Skin epidermis (tissue), 12 donors: ENCODE data around the gene BPIFB6.

Experiments used
- H3K27ac ChIP-seq, 21 experiments: fragments of 200-600 bp; sonication (generic) in 11 of 21; one replicate each; pipeline ENCODE4 v1.5.0; 2020; ENCODE audit warnings: mild to moderate bottlenecking in 3 of 21, inconsistent platforms in 2 of 21, moderate library complexity in 2 of 21
- H3K4me3 ChIP-seq, 7 experiments: fragments of 200-600 bp; sonication (generic) in 2 of 7; one replicate each; pipeline ENCODE4 v1.5.0; 2020; ENCODE audit warnings: inconsistent platforms in 2 of 7, mild to moderate bottlenecking in 2 of 7, moderate library complexity in 1 of 7

Gene BPIFB6

DNA sequence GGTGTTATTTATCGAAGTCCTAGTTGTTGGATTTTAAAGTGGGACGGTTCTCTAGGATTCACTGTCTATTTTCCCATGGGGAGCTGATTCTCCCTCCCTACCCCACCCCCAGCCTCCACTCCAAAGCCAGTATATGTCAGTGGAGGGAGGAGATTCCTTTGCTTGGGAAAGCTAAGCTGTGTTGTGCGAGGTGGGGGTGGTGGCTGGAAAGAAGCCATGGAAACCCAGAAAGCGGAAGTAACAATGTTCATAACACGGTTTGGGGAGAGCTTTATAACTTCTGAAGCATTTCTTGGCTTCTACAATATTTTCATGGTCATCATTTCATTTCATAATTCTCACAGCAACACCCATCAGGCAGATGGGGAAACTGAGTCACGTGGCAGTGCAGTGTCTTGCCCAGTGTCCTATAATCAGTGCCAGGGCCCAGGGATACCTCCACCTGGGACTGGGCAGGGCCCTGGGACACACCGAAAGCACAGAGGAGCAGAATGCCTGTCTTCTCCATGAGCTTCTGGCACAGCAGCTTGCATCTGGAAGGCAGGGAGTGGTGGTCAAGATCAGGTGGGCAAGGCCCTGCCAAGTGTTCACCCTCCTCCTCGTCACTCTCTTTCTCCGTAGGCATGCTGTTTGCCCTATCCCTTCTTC, 31.7 kb upstream of the BPIFB6 start:
- Histone ChIP-seq H3K4me3 (no peak overlapping the region), H3K27ac (peak overlapping the region in 2 of 21 experiments; percentile 5 to 29)

DNA sequence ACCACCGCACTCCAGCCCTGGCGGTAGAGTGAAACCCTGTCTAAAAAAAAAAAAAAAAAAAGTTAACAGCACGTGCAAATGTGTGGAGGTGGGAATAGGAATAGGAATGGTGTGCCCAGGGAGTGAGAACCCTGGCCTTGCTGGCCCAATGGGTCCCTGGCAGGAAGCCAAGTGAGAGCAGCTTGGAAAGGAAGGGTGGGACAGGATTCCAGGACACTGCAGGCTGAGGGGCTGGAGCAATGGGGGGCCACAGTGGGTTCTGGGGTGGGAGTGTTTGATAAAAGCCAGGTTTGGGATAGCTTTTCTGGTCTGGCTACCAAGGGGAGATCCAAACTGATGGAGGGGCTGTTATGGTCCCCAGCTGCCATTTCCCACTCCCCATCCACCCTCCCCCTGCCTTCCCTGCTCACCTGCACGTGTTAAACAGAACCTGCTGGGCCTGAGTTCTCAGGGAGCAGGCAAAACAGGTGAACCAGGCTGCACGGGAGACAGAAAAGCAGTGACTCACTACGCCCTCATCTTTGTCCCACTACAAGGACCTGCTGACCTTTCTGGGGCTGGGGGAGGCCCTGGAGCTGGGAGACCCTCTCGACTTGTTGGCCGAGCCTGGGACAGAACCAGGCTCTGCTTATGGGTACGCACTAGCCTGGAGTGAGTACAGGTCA, 30.5 kb upstream of the BPIFB6 start:
- H3K27ac ChIP-seq, result no peak overlapping the region

DNA sequence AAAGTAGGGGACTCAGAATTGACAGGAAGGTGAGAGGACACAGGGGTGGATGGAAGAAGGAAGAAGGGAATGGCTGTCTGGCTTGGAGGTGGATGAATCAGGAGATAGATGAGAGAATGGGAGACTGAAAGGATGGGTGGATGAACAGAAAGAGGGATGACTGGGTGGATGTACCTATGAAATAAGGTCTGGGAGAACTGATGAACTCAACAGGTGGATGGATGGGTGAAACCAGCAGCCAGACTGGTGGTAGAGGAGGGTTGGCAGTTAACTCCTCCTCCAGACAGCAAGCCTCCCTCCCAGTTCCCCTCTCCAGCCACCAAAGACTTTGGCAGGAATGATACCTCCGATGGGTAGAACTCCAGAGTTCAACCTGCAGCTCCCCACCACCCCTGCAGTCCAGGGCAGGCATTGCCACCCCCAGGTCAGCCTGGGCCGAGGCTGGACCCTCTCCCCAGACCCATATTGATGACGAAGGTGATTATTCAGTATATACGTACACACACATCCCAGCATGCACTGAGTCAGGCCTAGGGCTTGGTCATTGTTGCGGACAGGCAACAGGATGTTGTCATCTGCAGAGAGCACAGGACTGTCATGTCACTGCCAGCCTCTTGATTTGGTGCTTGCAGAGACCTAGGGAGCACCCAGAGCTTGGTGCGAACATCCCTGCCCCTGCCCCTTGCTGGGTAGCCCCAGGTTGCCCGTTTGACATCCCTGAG, 29.2 kb upstream of the BPIFB6 start:
- no peak overlapping the region for H3K27ac ChIP-seq
- no peak overlapping the region for H3K4me3 ChIP-seq

More for the DNA sequence above, 30.5 kb upstream of the BPIFB6 start:
- H3K4me3 ChIP-seq, result no peak overlapping the region

DNA sequence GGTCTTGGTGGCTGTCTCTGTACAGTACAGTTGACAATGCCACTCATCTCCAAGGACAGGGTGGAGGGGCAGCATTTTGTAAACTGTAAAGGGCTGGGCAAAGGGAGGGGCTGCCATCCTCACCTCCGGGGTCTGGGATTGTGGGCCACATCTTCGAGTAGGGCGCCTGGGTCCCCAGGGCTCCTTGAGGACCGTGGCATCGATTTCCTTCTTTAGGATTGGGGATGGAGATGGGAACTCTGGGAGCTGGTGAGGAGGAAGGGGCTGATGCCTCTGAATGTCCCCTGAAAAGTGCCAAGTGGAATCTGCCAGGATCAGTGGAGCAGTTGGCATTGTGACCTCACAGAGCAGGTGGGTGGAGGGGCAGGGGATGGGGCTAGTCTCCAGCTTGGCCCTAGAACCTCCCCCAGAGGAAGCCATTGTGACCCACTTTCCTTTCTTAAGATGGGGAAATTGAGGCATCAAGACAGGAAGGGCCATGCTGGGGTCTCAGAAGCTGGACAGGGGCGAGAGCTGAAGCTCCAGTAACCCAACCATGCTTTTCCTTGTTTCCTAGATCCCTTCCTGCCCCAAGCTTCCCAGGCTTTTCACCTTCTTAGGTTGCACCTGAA, 27.2 kb upstream of the BPIFB6 start, which contains the start of gene SUN5:
SUN5 (minus strand) TSS at position 293 of the 611 bp plus-strand sequence; CDS start at position 200, 93 bp downstream.
- Histone ChIP-seq H3K27ac (no peak within 1 kb of the TSS), H3K4me3 (no peak within 1 kb of the TSS)

DNA sequence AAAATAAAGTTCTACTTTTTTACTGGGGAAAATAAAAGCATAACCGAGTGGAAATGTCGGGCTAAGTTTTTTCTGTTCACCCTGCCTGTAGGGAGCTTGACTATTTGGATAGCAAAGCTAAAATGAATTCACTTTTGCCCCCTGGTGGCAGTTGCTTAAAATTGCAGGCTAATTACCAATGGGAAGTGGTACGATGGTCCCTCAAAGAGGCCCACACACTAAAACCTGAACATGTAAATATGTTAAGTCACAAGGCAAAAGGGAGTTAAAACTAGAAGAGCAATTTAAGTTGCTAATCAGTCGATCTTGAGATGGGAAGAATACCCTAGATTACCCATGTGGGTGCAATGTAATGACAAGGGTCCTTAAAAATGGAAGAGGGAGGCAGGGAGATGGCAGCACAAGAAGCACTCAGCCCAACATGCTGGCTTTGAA, 26.3 kb upstream of the BPIFB6 start:
- H3K4me3 ChIP-seq, result no peak overlapping the region
- H3K27ac ChIP-seq, result no peak overlapping the region

DNA sequence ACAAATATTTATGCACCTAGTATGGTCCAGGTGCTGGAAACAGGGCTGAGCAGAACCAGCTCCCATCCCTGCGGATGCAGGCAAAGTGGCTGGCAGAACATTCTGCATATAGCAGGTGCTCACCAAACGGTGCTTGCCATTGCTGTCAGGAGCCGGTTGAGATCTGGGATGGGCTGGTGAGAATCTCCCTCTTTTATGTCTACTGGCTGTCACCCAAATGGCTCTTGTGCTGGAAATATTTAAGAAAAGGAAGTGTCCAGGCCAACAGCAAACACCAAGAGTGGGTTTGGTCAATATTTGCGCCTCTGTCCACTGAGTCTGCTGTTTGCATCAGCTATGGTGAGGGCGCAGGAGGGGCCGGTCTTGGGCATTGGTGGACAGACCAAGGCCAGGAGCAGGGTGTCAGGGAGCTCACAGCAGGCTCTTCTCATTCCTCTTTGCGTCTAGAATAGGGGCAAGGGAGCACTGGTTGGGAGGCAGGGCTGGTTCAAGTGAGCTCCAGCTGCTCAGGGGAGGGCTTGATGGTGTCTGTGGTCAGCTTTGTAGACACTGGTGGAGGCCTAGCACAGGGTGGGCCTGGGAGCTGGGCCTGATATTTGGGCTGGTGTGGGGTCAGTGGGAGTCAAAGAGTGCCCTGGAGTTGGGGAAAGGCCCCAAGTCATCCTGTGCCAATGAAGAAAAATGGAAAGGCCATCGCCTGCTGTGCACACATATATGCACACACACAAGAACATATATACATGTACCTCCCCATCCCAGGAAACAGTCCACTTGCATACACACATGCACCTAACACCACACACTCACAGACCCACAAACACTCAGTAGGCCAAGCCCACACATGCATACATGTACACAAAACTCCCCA, 25.3 kb upstream of the BPIFB6 start:
- no peak overlapping the region for H3K4me3 ChIP-seq
- H3K27ac ChIP-seq, result no peak overlapping the region

DNA sequence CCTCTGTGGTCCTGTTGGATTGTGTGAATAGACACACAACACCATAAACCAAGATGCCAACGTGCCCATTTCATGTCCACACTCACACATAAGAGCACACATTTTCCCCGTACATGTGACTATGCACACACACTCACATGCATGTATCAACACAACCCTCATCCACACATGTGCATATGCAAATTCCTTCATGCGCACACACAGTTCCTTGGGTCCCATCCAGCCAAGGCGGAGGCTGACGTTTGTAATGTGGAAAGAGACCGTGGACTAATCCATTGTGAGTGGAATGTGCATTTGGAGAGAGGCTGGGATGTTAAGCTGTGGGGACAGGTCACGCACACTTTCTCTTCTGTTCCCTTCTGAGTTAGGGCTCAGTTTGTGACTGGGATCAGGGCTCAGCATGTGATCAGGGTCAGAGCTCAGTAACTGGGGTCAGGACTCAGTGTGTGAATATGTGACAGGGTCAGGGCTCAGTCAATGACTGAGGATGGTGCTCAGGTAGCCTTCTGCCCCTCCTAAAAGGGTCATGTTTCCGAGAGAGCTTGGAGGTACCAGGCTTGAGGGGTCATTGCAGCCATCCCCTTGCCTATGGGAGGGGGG, 24.6 kb upstream of the BPIFB6 start:
- Histone ChIP-seq H3K4me3 (no peak overlapping the region), H3K27ac (no peak overlapping the region)

DNA sequence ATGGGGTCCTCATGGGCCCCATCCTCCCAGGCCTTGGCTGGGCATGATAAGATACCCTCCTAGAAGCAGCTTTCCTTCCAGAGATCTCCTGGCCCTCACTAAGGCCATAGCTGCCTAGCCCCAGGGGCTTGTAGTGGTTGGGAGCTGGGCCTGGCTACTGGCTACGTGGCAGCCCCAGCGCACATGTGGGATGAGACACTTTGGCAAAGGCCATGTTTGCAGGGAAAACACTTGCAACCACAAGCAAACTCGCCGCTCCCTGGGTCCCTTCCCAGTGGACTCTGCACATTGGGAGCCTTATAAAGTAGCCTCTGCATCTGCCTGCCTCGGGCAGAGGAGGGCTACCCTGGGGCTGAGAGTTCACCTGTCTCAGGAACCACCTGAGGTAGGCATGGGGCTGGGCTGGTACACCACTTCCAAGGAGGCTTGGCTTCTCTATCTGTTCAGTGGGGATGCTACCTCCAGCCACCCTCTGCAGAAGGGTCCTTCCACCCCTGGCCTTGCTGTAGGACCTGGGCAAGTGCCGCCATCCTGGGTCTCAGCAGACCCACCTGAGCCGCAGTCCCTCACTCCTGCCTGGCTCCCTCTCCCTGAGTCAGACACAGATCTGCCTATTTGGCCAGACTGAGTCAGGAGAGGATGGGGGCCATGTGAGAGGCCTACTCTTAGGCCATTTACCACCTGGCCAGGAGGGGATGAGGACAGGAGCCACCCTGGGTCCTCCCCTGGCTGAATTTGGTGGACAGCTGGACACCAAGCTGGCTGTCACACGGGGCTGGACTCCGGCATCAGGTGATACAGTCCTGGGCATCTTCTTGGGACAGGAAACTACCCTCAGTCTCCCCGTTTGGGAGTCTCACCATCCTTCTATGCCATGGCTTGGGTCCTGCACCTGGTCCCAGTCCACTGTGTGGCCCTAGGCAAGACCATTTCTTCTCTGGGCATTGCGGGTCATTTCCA, 23.8 kb upstream of the BPIFB6 start, which contains the start of gene BPIFB2:
BPIFB2 (plus strand) TSS at position 329 of the 960 bp plus-strand sequence. CDS start 871 bp downstream, outside the sequence.
- Histone ChIP-seq H3K4me3 (no peak within 1 kb of the TSS), H3K27ac (no peak within 1 kb of the TSS)

DNA sequence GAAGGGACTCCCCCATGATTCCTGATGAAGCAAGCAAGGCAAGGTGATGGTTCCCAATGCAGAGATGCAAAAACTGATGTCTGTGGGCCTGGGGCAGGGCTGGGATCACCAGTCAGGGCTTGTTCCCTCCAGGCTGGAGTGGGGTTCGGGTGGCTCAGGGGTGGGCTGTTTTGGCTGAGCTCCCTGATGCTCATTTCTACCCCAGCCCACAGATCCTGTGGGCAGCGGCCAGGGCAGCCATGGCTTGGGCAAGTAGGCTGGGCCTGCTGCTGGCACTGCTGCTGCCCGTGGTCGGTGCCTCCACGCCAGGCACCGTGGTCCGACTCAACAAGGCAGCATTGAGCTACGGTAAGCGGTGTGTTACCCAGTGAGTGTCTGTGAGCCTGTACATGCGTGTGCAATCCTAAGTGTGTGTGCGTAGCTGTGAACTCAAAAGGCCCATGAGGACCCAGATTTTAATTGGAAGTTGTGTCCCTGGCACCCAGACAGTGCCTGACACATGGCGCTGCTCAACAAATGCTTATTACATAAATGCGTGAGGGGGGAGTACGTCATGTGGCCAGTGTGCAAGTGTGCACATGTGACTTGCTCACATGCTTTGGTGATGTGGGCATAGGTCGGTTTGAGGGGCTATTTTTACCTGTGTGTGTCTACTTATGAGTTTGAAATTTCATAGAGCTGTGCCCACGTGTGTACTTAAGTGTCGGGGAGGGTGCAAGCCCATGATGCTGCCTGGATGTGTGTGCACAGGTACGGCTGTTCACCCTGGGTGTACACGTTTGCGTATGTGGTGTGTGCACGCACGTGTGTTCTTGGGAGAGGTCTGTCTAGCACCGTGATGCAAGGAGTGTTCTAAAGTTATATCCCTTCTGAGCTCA, 22.9 kb upstream of the BPIFB6 start:
- Histone ChIP-seq H3K27ac (no peak overlapping the region), H3K4me3 (no peak overlapping the region)

DNA sequence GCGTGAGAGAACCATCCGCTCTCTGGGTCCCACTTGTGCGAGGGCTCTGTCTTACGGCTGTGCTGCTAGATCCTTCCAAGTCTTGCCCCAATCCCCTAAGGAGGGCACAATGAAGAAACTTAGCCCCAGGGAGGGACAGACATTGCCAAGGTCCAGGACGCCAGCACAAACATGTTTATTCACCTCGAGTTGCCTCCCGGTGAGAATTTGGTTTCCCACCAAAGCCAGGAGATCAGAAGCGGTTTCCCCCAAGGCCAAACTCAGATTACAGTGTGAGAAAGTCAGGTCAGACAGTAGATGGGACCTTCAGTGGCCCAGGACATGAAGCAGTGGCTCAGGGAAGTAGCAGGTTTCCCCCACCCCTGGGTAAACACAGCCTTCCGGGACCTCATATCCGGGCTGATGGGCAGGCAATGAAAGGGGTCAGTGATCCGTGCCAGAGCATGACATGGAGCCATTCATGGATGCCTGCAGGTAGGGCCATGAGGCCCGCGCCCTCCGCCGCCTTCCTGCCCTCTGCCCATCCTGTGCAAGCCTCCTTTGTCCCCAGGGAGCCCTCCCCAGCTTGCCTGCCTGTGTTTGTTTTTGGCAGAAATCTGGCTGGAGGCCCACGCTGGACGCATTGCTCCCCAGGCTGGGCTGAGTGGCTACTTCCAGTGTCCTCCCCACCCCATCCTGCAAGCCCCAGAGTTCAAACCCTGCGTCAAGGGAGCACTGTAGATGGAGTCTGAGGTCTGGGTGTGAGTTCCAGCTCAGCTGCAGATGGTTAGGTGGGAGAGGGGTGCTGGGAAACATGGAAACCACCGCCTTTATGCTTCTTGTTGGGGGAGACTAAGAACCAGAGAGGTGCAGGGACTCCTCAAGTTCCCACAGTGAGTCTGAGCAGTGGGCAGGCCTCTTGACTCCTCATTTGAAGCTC, 22.0 kb upstream of the BPIFB6 start:
- no peak overlapping the region for H3K27ac ChIP-seq
- H3K4me3 ChIP-seq, result no peak overlapping the region

DNA sequence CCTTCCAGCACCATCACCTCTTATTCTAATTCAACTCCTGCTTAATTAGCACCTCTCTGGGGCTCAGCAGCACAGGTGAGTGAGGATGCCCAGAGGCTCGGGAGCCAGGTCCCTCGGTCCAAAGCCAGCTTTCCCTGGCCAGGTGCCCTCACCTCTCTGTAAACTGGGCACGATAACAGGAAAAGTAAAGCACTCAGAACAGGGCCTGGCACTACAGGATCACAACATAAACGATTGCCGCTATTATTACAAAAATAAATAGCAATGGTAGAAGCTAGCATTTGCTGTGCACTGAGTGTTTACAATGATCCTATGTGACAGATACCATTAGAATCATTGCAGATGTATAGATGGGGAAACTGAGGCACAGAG, 21.3 kb upstream of the BPIFB6 start:
- no peak overlapping the region for H3K4me3 ChIP-seq
- no peak overlapping the region for H3K27ac ChIP-seq

DNA sequence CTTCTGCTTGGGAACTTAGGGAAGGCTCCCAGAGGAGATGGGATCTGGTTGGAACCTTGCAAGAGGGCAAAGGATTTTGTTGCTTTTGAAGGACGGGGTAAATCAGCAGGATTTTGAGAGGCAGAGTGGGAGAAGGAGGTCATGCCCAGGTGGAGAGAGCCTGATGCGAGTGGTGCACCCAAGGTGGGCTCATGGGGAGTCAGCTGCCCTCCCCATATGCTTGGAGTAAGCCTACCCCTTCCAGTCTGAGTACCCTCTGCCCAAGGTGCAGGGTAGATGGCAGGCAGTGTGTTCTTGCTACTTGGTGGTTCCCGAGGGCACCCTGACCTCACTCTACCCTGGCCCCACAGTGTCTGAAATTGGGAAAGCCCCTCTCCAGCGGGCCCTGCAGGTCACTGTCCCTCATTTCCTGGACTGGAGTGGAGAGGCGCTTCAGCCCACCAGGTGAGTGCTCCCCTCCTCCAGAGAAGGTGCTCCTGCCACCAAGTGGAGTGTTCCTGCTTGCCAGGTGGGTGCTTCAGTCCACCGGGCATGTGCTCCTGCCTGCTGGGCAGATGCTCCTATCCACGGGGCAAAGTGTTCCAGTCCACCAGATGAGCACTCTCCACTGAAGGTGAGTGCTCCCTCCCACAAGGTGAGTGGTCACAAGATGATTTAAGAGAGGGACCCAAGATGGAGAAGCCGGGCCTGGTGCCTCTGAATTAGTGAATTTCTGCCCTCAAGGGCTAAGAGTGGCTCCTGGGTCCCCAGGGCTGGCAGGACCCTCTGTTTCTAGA, 20.6 kb upstream of the BPIFB6 start:
- Histone ChIP-seq H3K27ac (no peak overlapping the region), H3K4me3 (no peak overlapping the region)

DNA sequence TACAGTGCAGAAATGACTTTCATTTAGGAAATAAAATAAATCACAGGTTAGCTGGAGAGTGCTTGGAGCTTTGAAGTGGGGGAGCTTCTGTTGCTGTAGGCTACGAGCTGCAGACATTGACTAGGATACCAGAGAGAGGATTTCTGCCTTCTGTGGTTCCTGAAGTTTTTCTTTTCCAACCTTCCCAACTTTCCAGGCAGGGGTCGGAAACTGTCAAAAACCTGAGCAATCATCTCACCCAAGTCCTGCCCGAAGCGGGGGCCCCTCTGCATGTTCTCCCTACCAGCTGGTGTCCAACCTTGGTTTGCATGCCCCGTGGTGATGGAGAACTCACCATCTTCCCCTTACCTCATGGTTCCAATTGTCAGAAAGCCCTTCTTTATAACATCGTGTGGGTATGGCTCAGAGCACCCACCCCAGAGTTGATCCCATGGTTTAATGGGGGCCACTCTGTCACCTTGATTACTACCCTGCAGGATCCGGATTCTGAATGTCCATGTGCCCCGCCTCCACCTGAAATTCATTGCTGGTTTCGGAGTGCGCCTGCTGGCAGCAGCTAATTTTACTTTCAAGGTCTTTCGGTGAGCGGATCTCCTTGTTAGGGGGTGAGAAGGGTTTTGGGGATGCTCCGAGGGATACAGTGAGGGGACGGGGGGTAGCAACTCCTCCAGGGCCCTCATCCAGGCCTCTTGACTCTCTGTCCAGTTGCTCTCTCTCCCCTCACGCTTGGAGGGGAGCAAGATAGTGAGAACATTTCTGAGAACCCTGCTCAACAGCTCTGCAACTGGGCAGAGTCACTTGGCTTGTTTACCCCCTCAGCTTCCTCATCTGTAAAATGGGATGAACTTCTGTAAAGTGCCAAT, 18.9 kb upstream of the BPIFB6 start:
- Histone ChIP-seq H3K27ac (no peak overlapping the region), H3K4me3 (no peak overlapping the region)

DNA sequence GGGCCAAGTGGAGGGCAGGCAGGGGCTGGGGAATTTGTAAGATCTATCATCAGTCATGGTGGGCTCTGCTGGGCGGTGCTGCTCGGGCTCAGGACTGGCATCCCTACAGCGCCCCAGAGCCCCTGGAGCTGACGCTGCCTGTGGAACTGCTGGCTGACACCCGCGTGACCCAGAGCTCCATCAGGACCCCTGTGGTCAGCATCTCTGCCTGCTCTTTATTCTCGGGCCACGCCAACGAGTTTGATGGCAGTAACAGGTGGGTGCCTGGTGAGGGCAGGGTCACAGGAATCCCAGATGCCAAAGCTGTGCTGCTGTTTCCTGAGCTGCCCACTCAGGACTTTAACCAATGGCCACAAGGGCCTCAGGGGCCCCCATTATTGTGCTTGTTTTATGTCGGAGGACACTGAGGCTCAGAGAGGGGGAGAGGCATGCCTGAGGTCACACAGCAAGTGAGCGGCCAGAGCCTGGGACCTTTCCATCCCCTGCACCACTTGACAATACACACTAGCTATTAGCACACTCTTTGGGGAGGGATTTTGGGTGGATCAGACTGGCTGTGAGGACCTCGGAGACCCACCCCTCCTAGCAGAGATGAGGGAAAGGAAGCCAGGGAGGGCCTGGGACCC, 17.6 kb upstream of the BPIFB6 start:
- H3K27ac ChIP-seq, result no peak overlapping the region
- H3K4me3 ChIP-seq, result no peak overlapping the region
